ENCODE results near the gene ERAP2.

- TF ChIP-seq, protein P1, sequence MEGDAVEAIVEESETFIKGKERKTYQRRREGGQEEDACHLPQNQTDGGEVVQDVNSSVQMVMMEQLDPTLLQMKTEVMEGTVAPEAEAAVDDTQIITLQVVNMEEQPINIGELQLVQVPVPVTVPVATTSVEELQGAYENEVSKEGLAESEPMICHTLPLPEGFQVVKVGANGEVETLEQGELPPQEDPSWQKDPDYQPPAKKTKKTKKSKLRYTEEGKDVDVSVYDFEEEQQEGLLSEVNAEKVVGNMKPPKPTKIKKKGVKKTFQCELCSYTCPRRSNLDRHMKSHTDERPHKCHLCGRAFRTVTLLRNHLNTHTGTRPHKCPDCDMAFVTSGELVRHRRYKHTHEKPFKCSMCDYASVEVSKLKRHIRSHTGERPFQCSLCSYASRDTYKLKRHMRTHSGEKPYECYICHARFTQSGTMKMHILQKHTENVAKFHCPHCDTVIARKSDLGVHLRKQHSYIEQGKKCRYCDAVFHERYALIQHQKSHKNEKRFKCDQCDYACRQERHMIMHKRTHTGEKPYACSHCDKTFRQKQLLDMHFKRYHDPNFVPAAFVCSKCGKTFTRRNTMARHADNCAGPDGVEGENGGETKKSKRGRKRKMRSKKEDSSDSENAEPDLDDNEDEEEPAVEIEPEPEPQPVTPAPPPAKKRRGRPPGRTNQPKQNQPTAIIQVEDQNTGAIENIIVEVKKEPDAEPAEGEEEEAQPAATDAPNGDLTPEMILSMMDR (IDR thresholded peaks at IDR 0.05): no peak
- no peak for TF ChIP-seq POLR2A (IDR thresholded peaks at IDR 0.05)
These were observed 2.9 kb upstream of the ERAP2 start for GRCh38 chr5:96873449-96873848.
